CD14-positive monocyte (primary cell): ENCODE results near the gene NHERF1. TPM values are rescaled to one million over a fixed set of nuclear protein-coding genes. Genes with fewer than 3 reads are reported as not detected.

Source experiments
- DNase-seq, 3 donors: peaks; one replicate each; pipeline ENCODE4 v3.0.0-alpha.2; 2011 to 2022
- H2AFZ ChIP-seq: 2 replicates; pipeline ENCODE4 v1.6.0; 2012; ENCODE audit warnings: mild to moderate bottlenecking, low read depth, low read length, inconsistent platforms; ENCODE audit not compliant: insufficient read depth, poor library complexity, severe bottlenecking
- H3K27ac ChIP-seq, 2 donors: 1 replicate in 1 of 2; 2 replicates in 1 of 2; pipeline ENCODE4 v1.5.1; 2012 to 2013; ENCODE audit warnings: low read length in 2 of 2, control low read depth in 1 of 2, inconsistent platforms in 1 of 2, low read depth in 1 of 2, mild to moderate bottlenecking in 1 of 2
- H3K27me3 ChIP-seq, 2 donors: one replicate each; pipeline versions ENCODE4 v1.6.0 to v1.6.1; 2011 to 2013; ENCODE audit warnings: low read length in 2 of 2; ENCODE audit not compliant: control insufficient read depth in 2 of 2, insufficient read depth in 2 of 2
- H3K36me3 ChIP-seq, 2 donors: replicated peaks in 1 of 2; 1 replicate in 1 of 2; 2 replicates in 1 of 2; pipeline versions ENCODE4 v1.5.1 to v1.6.1; 2012 to 2013; ENCODE audit warnings: low read length in 2 of 2, control low read depth in 1 of 2, inconsistent platforms in 1 of 2, mild to moderate bottlenecking in 1 of 2; ENCODE audit not compliant: insufficient read depth in 2 of 2, control insufficient read depth in 1 of 2
- H3K4me1 ChIP-seq, 2 donors: 1 replicate in 1 of 2; 2 replicates in 1 of 2; pipeline versions ENCODE4 v1.5.1 to v1.6.1; 2012 to 2013; ENCODE audit warnings: low read length in 2 of 2, control low read depth in 1 of 2, inconsistent platforms in 1 of 2, mild to moderate bottlenecking in 1 of 2, moderate library complexity in 1 of 2; ENCODE audit not compliant: insufficient read depth in 2 of 2, control insufficient read depth in 1 of 2
- H3K4me2 ChIP-seq: replicated peaks from 2 replicates; pipeline ENCODE3; 2012; ENCODE audit warnings: low read length, moderate library complexity, mild to moderate bottlenecking; ENCODE audit not compliant: poor library complexity, severe bottlenecking; ENCODE audit errors: extremely low read depth
- H3K4me3 ChIP-seq, 3 experiments: fragments of 200-600 bp in 1 of 3; sonication (generic) in 1 of 3; replicated peaks in 1 of 3; 1 replicate in 2 of 3; 2 replicates in 1 of 3; pipeline ENCODE4 v1.5.1; 2011 to 2013; ENCODE audit warnings: low read length in 3 of 3, mild to moderate bottlenecking in 3 of 3, control low read depth in 2 of 3, low read depth in 2 of 3, inconsistent platforms in 1 of 3, moderate library complexity in 1 of 3
- H3K79me2 ChIP-seq: 2 replicates; pipeline ENCODE4 v1.6.0; 2012; ENCODE audit warnings: mild to moderate bottlenecking, control low read depth, inconsistent platforms, low read length, moderate library complexity; ENCODE audit not compliant: insufficient read depth
- H3K9ac ChIP-seq: 2 replicates; pipeline ENCODE4 v1.6.0; 2017; ENCODE audit warnings: low read length, mild to moderate bottlenecking; ENCODE audit not compliant: insufficient read depth, poor library complexity, severe bottlenecking
- H3K9me3 ChIP-seq, 2 donors: replicated peaks in 1 of 2; 1 replicate in 1 of 2; 2 replicates in 1 of 2; pipeline versions ENCODE4 v1.5.1 to v1.6.1; 2012 to 2013; ENCODE audit warnings: low read length in 2 of 2, control low read depth in 1 of 2; ENCODE audit not compliant: control insufficient read depth in 1 of 2, insufficient read depth in 1 of 2
- H4K20me1 ChIP-seq: 2 replicates; pipeline ENCODE4 v1.6.0; 2012; ENCODE audit warnings: mild to moderate bottlenecking, low read length, control low read depth, moderate library complexity; ENCODE audit not compliant: insufficient read depth
- H3K27ac Mint-ChIP-seq, 7 donors: one replicate each; pipeline ENCODE4 v1.8.0; 2020; ENCODE audit warnings: mild to moderate bottlenecking in 7 of 7, mixed read lengths in 7 of 7, moderate library complexity in 6 of 7, inconsistent platforms in 2 of 7
- H3K27me3 Mint-ChIP-seq, 3 donors: one replicate each; pipeline ENCODE4 v1.8.0; 2021 to 2022; ENCODE audit warnings: low read depth in 3 of 3, mild to moderate bottlenecking in 3 of 3, mixed read lengths in 3 of 3, moderate library complexity in 3 of 3, inconsistent platforms in 1 of 3
- H3K36me3 Mint-ChIP-seq, 2 donors: one replicate each; pipeline ENCODE4 v1.8.0; 2020; ENCODE audit warnings: mixed read lengths in 2 of 2, inconsistent platforms in 1 of 2, mild to moderate bottlenecking in 1 of 2
- H3K4me1 Mint-ChIP-seq: one replicate; pipeline ENCODE4 v1.8.0; 2020; ENCODE audit warnings: mild to moderate bottlenecking, mixed read lengths
- H3K4me3 Mint-ChIP-seq, 2 donors: one replicate each; pipeline ENCODE4 v1.8.0; 2020; ENCODE audit warnings: mild to moderate bottlenecking in 2 of 2, mixed read lengths in 2 of 2, moderate library complexity in 1 of 2
- H3K9me3 Mint-ChIP-seq, 7 donors: one replicate each; pipeline ENCODE4 v1.8.0; 2020 to 2022; ENCODE audit warnings: mixed read lengths in 7 of 7, mild to moderate bottlenecking in 6 of 7, moderate library complexity in 6 of 7, inconsistent platforms in 2 of 7
- WGBS: methylation state at CpG from one replicate; pipeline ENCODE4 v1.1.5; 2013; ENCODE audit warnings: missing lambda C conversion rate; ENCODE audit not compliant: insufficient coverage; 5-methylcytosine and 5-hydroxymethylcytosine counted together
- intact Hi-C, 2 donors: fragments of 100-400 bp; cut with micrococcal nuclease; formaldehyde crosslinking; loops; one replicate each; pipeline versions ENCODE4 v1.15.0 to v1.15.1; 2023
- polyA plus RNA-seq, 3 donors: library from polyadenylated mRNA; depleted of rRNA in 1 of 3; unstranded in 2 of 3; stranded (reverse) in 1 of 3; fragments of 300-500 nt in 2 of 3; fragments of >200 nt in 1 of 3; fragmentation: Illumina TruSeq in 2 of 3; gene quantifications; 1 replicate in 2 of 3; 2 replicates in 1 of 3; pipeline ENCODE4 v1.2.3, GENCODE V29; 2012 to 2021
- TF ChIP-seq, protein P1 (sequence below): fragments of 200-600 bp; IDR thresholded peaks from one replicate; pipeline ENCODE4 v1.8.0; 2022; ENCODE audit warnings: antibody characterized with exemption, mild to moderate bottlenecking

NHERF1 gene
- polyA plus RNA-seq, 3 donors, result 79.5 to 149 (median 131) TPM

DNA sequence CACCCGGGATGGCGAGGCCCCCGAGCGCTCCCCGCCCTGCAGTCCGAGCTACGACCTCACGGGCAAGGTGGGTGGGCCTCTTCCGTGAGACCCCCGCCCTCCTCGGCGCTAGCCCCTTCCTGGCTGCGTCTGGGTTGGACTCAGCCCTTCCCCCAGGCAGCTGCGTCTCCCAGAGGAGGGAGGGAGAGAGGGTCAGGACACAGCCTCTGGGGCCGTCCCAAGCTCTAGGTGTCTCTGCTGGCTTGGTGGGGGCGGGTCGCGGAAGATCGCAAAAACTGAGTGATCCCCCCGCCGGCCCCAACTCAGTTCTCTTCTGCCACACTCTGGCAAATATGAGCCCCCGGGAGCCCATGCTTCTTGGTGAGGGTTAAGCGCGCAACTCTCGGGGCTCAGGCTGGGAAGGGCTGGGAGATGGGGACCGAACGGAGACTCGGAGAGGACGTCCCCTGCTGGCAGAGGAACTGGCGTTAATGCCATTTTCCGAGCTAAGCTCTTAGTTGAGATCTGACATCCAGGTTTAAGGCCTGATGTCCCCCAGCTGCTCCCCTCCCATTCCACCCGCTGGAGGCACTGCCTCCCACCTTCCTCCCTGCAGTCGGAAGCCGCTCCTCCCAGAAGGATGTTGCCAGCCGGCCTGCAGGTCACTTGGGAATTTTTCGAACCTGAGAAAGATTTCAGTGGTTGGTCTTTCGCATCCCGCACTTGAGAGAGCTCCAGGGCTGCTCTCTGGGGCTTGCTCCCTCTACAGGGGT is 11.0 kb upstream of the NHERF1 start:
- TF ChIP-seq, protein P1, sequence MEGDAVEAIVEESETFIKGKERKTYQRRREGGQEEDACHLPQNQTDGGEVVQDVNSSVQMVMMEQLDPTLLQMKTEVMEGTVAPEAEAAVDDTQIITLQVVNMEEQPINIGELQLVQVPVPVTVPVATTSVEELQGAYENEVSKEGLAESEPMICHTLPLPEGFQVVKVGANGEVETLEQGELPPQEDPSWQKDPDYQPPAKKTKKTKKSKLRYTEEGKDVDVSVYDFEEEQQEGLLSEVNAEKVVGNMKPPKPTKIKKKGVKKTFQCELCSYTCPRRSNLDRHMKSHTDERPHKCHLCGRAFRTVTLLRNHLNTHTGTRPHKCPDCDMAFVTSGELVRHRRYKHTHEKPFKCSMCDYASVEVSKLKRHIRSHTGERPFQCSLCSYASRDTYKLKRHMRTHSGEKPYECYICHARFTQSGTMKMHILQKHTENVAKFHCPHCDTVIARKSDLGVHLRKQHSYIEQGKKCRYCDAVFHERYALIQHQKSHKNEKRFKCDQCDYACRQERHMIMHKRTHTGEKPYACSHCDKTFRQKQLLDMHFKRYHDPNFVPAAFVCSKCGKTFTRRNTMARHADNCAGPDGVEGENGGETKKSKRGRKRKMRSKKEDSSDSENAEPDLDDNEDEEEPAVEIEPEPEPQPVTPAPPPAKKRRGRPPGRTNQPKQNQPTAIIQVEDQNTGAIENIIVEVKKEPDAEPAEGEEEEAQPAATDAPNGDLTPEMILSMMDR, result peak; percentile 57
- Histone ChIP-seq H3K27me3 (no peaks in the 10 kb centered on the region), H4K20me1 (no peaks in the 10 kb centered on the region), H3K79me2 (peaks cover 40% of the 10 kb centered on the region), H3K4me2 (peak overlapping the region; percentile 99), H3K4me1 (peaks cover 63 to 81% of the 10 kb centered on the region in 2 donors), H3K9me3 (no peaks in the 10 kb centered on the region), H3K27ac (peak overlapping the region; percentile 41 to 75), H3K36me3 (no peaks in the 10 kb centered on the region), H2AFZ (peak overlapping the region; percentile 82), H3K9ac (peak overlapping the region; percentile 71), H3K4me3 (peak overlapping the region; percentile 46 to 89 (median 55))
- Mint-ChIP-seq H3K9me3 (no peaks in the 10 kb centered on the region), H3K4me1 (peaks cover 70% of the 10 kb centered on the region), H3K4me3 (peak overlapping the region; percentile 86 to 93), H3K27me3 (peaks cover 0 to 6% (median 0%) of the 10 kb centered on the region in 3 donors), H3K27ac (peak overlapping the region; percentile 82 to 91 (median 85)), H3K36me3 (peaks cover 2 to 3% of the 10 kb centered on the region in 2 donors)
- intact Hi-C loops, result loop anchor here (1.0 to 10.0 kb wide), 6 partner anchors 13 to 363 kb away; partner anchors contain the start of gene CD300H (in 1 of the 2)
- DNase-seq, result peak; percentile 58 to 69 (median 63)
- WGBS, result 1% methylated on average over 26 of the region's 38 CpGs

DNA sequence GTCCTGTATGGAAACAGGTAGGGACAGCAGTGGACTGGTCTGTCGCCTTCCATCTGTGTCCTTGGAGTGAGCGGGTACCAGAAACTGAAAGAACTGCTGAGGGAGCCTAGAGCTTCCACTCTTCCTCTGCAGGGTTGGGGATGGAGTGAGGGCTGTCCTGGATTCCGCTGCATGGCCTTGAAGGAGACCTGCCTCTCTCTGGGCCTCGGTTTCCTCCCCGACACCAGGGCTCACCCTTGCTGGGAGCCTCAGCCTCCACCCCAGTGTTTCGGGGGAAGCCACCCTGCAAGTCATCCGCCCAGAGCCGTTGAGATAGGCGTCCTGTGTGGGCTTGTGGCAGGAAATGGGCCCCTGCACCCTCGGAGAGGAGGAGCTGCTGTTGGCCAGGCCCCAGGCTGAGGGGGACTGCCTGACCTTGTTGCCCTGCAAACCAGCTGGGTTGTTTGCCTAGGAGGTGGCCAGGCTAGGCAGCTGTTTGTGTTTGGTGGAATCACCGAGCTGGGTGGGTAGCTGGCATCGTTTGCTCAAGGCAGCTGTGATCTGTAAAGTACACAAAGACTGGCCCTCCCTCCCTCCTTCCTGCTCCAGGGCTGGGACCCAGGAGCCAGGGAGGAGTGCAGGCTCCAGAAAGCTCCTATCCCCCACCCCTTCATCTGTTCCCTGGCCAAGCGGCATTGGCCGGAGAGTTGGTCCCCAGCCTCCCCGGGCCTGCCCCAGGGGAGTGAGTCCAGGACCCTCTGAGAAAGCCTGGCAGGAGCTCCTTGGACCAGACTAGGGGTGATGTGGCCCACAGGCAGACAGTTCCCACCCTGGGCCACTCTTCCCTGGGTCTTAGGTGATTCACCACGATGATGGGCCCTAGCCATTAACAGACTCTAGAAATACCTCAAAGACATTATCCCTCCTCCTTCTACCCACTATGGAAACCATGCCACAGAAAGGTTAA is 10.1 kb upstream of the NHERF1 start:
- Histone ChIP-seq H3K9ac (peak overlapping the region; percentile 71), H3K27me3 (no peaks in the 10 kb centered on the region), H3K4me3 (peak overlapping the region; percentile 46 to 89 (median 55)), H3K79me2 (peaks cover 47% of the 10 kb centered on the region), H3K27ac (peak overlapping the region; percentile 41 to 75), H3K4me2 (peak overlapping the region; percentile 99), H3K36me3 (no peaks in the 10 kb centered on the region), H4K20me1 (no peaks in the 10 kb centered on the region), H2AFZ (peak overlapping the region; percentile 82), H3K4me1 (peaks cover 71 to 89% of the 10 kb centered on the region in 2 donors), H3K9me3 (no peaks in the 10 kb centered on the region)
- H3K36me3 Mint-ChIP-seq, result peaks cover 2 to 7% of the 10 kb centered on the region in 2 donors
- no peak for DNase-seq
- H3K4me3 Mint-ChIP-seq, result peak overlapping the region; percentile 86 to 93
- TF ChIP-seq, protein P1, result no peak
- H3K4me1 Mint-ChIP-seq, result peaks cover 79% of the 10 kb centered on the region
- WGBS, result 5% methylated on average over 8 of the region's 16 CpGs
- peak overlapping the region; percentile 82 to 91 (median 85) for H3K27ac Mint-ChIP-seq
- intact Hi-C loops, result loop anchor here (5.0 to 10.0 kb wide), 4 partner anchors 66 to 364 kb away; partner anchors contain the start of gene CD300H (in 1 of the 2)
- peaks cover 0 to 6% (median 0%) of the 10 kb centered on the region in 3 donors for H3K27me3 Mint-ChIP-seq
- H3K9me3 Mint-ChIP-seq, result no peaks in the 10 kb centered on the region
